Stimulated activated CD4-positive, alpha-beta T cell treated with anti-CD3 and anti-CD28 coated beads, Interleukin-12 subunit alpha, Interleukin-12 subunit beta, amount 100 ng/mL, for 24 hours (primary cell): ENCODE results near the gene HOGA1.
"Not testable (repeated sequence)": the region's sequence is repeated elsewhere in the genome, so short reads cannot be mapped to it uniquely, and the experiment has no call there.

Source experiments
- DNase-seq, 2 experiments: peaks; one replicate each; pipeline ENCODE4 v3.0.0-alpha.2; 2020; ENCODE audit warnings: low read depth in 2 of 2

The HOGA1 gene

DNA sequence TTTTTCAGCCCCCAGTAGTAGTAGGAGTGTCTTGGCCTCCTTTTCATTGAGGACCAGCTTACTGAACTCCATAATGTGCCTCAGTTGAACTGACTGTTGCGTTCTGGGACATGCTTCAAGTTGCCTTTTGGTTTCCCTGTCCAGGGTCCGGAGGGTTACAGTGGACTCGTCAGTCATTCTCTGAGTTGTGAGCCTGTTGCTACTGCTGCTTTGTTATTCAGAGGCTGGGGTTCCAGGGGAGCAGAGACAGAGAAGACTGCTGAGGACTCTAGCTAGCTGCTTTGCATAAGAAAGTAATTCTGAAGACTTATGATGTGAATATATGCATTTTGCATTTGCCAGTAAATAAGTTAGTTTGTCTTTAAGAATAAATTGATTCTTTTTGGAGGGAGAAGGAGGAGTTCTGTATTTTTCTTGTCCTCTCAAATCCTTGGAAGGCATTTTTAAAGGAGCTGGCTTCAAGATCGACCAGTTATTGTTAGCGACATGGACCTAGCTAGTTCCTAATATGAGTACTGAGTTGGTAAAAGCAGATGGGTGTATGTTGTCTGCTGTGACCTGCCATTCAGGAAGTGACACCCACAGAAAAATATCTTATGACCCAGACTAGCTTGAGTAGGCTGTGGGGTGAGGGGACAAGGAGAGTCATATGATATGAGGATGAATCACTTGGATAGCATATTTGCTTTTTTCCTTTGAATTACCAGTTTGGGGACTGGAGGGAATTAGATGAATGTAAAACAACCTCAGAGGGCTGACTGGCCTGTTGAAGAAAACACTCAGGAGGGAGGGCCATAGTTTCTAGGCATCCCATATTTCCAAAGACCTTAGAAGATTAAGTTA, 64.6 kb downstream of the HOGA1 start:
- peak in 1 of 2 experiments; percentile 6 for DNase-seq

GRCh38 chr10:97649405-97649750, 65.2 kb downstream of the HOGA1 start:
- DNase-seq = not testable (repeated sequence)

GRCh38 chr10:97650726-97651125, 66.5 kb downstream of the HOGA1 start:
- no peak for DNase-seq

DNA sequence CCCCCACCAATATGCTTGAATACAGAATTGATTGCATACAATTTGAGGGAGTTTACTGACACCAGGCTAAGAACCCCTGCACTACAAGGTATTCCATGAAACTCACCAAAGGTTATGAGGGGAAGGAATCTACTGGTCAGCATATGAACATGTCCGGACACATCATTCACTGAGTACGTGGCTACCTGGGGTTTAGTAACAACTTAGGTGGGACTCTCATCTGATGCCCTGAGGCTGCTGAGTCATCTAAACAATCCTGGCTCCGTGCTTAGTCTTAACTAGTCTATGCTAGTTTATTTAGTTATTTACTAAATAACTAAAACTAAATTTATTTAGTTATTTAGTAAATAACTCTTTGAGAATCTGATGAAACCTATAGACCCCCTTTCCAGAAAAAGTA, 67.6 kb downstream of the HOGA1 start:
- no peak for DNase-seq

DNA sequence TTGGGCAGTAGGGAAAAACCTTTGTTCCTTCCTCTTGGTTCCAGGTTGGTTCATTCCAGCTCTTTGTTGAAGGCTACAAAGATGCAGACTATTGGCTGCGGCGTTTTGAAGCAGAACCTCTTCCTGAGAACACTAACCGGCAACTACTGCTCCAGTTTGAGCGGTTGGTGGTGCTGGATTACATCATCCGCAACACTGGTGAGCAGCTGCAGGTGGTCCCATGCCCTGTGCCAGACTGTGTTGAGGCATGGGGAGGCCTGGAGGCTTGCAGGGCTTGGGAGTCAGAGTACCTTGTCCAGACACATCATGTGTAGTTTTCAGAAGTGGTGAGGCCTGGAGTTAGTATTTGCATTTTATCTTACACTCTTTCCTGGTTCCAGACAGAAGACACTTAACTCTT, 72.6 kb downstream of the HOGA1 start:
- no peak for DNase-seq

DNA sequence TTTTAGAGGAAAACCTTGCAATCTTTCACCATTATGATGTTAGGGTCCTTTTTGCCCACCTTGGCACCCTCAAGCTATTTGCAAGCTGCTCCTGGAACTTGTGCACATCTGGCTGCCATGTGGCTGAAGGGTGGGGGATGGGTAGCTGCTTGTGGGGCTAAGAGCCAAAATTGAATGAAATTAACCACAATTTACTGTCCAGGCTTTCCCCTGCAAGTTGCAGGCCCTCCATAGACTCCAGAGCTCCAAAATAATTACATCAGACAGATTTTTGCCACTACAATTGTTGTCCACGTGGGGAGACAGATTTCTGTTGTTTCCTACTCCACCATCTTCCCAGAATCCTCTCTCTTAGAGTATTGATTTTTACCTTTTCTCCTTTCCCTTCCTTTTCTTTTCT, 75.4 kb downstream of the HOGA1 start:
- DNase-seq = no peak
